ENCODE measurements around the gene IPO9.
"Not testable (repeated sequence)": the region's sequence is repeated elsewhere in the genome, so short reads cannot be mapped to it uniquely, and the experiment has no call there.

IPO9 gene

GRCh38 chr1:201818971-201819750 lies 9.8 kb upstream of the IPO9 start:
- DNase-seq (ENCODE audit: low read depth in 1 of 2, low spot score in 1 of 2), result no peak
- no peak for TF ChIP-seq JUND (IDR thresholded peaks at IDR 0.05; ENCODE audit: low read depth)
- in situ Hi-C loops (cut with HindIII; ENCODE audit: low pct_unique_long_range_greater_than_20kb, low sequenced_read_pairs), result no loop called here

- DNase-seq (ENCODE audit: low read depth in 1 of 2, low spot score in 1 of 2), result no peak
- no peak for TF ChIP-seq JUND (IDR thresholded peaks at IDR 0.05; ENCODE audit: low read depth)
- in situ Hi-C loops (cut with HindIII; ENCODE audit: low pct_unique_long_range_greater_than_20kb, low sequenced_read_pairs), result no loop called here
Measured at GRCh38 chr1:201820413-201820812, 8.5 kb upstream of the IPO9 start.

GRCh38 chr1:201825245-201825644 lies 3.7 kb upstream of the IPO9 start:
- in situ Hi-C loops (cut with HindIII; ENCODE audit: low pct_unique_long_range_greater_than_20kb, low sequenced_read_pairs), result no loop called here
- TF ChIP-seq JUND (IDR thresholded peaks at IDR 0.05; ENCODE audit: low read depth), result no peak
- no peak for DNase-seq (ENCODE audit: low read depth in 1 of 2, low spot score in 1 of 2)

GRCh38 chr1:201826830-201827229 lies 2.1 kb upstream of the IPO9 start:
- no peak for TF ChIP-seq JUND (IDR thresholded peaks at IDR 0.05; ENCODE audit: low read depth)
- in situ Hi-C loops (cut with HindIII; ENCODE audit: low pct_unique_long_range_greater_than_20kb, low sequenced_read_pairs), result no loop called here
- DNase-seq (ENCODE audit: low read depth in 1 of 2, low spot score in 1 of 2), result peak in 1 of 2 experiments; percentile 10

GRCh38 chr1:201827321-201828216 lies 1.4 kb upstream of the IPO9 start:
- DNase-seq (ENCODE audit: low read depth in 1 of 2, low spot score in 1 of 2), result no peak
- in situ Hi-C loops (cut with HindIII; ENCODE audit: low pct_unique_long_range_greater_than_20kb, low sequenced_read_pairs), result no loop called here
- TF ChIP-seq JUND (IDR thresholded peaks at IDR 0.05; ENCODE audit: low read depth), result no peak

- in situ Hi-C loops (cut with HindIII; ENCODE audit: low pct_unique_long_range_greater_than_20kb, low sequenced_read_pairs), result no loop called here
- TF ChIP-seq JUND (IDR thresholded peaks at IDR 0.05; ENCODE audit: low read depth), result no peak
- no peak for DNase-seq (ENCODE audit: low read depth in 1 of 2, low spot score in 1 of 2)
Measured at GRCh38 chr1:201828217-201828819, 639 bp upstream of the IPO9 start.

- in situ Hi-C loops (cut with HindIII; ENCODE audit: low pct_unique_long_range_greater_than_20kb, low sequenced_read_pairs), result no loop called here
- TF ChIP-seq JUND (IDR thresholded peaks at IDR 0.05; ENCODE audit: low read depth), result no peak
- no peak for DNase-seq (ENCODE audit: low read depth in 1 of 2, low spot score in 1 of 2)
Measured at GRCh38 chr1:201831371-201831770, 2.4 kb downstream of the IPO9 start.

- TF ChIP-seq JUND (IDR thresholded peaks at IDR 0.05; ENCODE audit: low read depth), result no peak
- in situ Hi-C loops (cut with HindIII; ENCODE audit: low pct_unique_long_range_greater_than_20kb, low sequenced_read_pairs), result no loop called here
- DNase-seq (ENCODE audit: low read depth in 1 of 2, low spot score in 1 of 2), result no peak
Measured at GRCh38 chr1:201834621-201835020, 5.7 kb downstream of the IPO9 start.

GRCh38 chr1:201838381-201838780 lies 9.4 kb downstream of the IPO9 start:
- DNase-seq (ENCODE audit: low read depth in 1 of 2, low spot score in 1 of 2), result no peak
- in situ Hi-C loops (cut with HindIII; ENCODE audit: low pct_unique_long_range_greater_than_20kb, low sequenced_read_pairs), result no loop called here
- TF ChIP-seq JUND (IDR thresholded peaks at IDR 0.05; ENCODE audit: low read depth), result no peak

- in situ Hi-C loops (cut with HindIII; ENCODE audit: low pct_unique_long_range_greater_than_20kb, low sequenced_read_pairs); DNase-seq (ENCODE audit: low read depth in 1 of 2, low spot score in 1 of 2): not testable (repeated sequence)
Measured at GRCh38 chr1:201839089-201839488, 10.1 kb downstream of the IPO9 start.

- in situ Hi-C loops (cut with HindIII; ENCODE audit: low pct_unique_long_range_greater_than_20kb, low sequenced_read_pairs), result no loop called here
- no peak for DNase-seq (ENCODE audit: low read depth in 1 of 2, low spot score in 1 of 2)
- no peak for TF ChIP-seq JUND (IDR thresholded peaks at IDR 0.05; ENCODE audit: low read depth)
Measured at GRCh38 chr1:201840055-201840454, 11.1 kb downstream of the IPO9 start.

GRCh38 chr1:201840490-201840889 lies 11.5 kb downstream of the IPO9 start:
- in situ Hi-C loops (cut with HindIII; ENCODE audit: low pct_unique_long_range_greater_than_20kb, low sequenced_read_pairs), result no loop called here
- TF ChIP-seq JUND (IDR thresholded peaks at IDR 0.05; ENCODE audit: low read depth), result no peak
- no peak for DNase-seq (ENCODE audit: low read depth in 1 of 2, low spot score in 1 of 2)

All from T47D (cell line).